Gastroesophageal sphincter (tissue), 4 donors: Measurements from ENCODE around the gene EXPH5. TPM values are rescaled to one million over a fixed set of nuclear protein-coding genes. Genes with fewer than 3 reads are reported as not detected.

Experiments used
- ATAC-seq: fragments of 150-250 bp; one replicate; pipeline ENCODE4 v1.9.1; 2016; ENCODE audit warnings: mild to moderate bottlenecking, moderate library complexity
- H3K27ac ChIP-seq, 4 donors: fragments of 200-600 bp; sonication (generic) in 3 of 4; 1 replicate in 3 of 4; 2 replicates in 1 of 4; pipeline ENCODE4 v1.5.1; 2016 to 2019
- H3K27me3 ChIP-seq: fragments of 200-600 bp; sonication (generic); one replicate; pipeline ENCODE4 v1.5.1; 2019
- H3K36me3 ChIP-seq, 2 donors: fragments of 200-600 bp; sonication (generic); one replicate each; pipeline ENCODE4 v1.5.1; 2019; ENCODE audit warnings: control low read depth in 1 of 2
- H3K4me1 ChIP-seq, 3 donors: fragments of 200-600 bp; sonication (generic); 1 replicate in 2 of 3; 2 replicates in 1 of 3; pipeline ENCODE4 v1.5.1; 2016 to 2019; ENCODE audit warnings: control low read depth in 2 of 3
- H3K4me3 ChIP-seq, 2 donors: fragments of 200-600 bp; sonication (generic); one replicate each; pipeline ENCODE4 v1.5.1; 2019; ENCODE audit warnings: mild to moderate bottlenecking in 1 of 2, moderate library complexity in 1 of 2
- H3K9me3 ChIP-seq, 3 donors: fragments of 200-600 bp; sonication (generic); one replicate each; pipeline ENCODE4 v1.5.1; 2017 to 2019; ENCODE audit warnings: control low read depth in 2 of 3
- EP300 ChIP-seq: sonication (generic); formaldehyde crosslinking; IDR thresholded peaks from one replicate; pipeline ENCODE4 v1.6.1; 2017; ENCODE audit warnings: antibody characterized with exemption, mild to moderate bottlenecking
- POLR2A ChIP-seq, 2 donors: fragments of 450-650 bp; IDR thresholded peaks; one replicate each; pipeline ENCODE4 v1.6.1; 2017; ENCODE audit warnings: antibody characterized with exemption in 2 of 2, mild to moderate bottlenecking in 2 of 2, moderate library complexity in 1 of 2
- POLR2AphosphoS5 ChIP-seq: sonication (generic); formaldehyde crosslinking; IDR thresholded peaks from one replicate; pipeline ENCODE4 v1.6.1; 2017; ENCODE audit warnings: antibody characterized with exemption
- WGBS, 2 donors: methylation state at CpG; one replicate each; pipeline ENCODE4 v1.1.5; 2018; ENCODE audit warnings: low coverage in 1 of 2; 5-methylcytosine and 5-hydroxymethylcytosine counted together
- total RNA-seq, 4 donors: library from RNA; depleted of rRNA; stranded (reverse); fragments of >200 nt; gene quantifications; one replicate each; pipeline ENCODE4 v1.1.0, GENCODE V29; 2016
- TF ChIP-seq, protein P1 (sequence below), 4 experiments: fragments of 200-600 bp in 2 of 4; fragments of 450-650 bp in 2 of 4; sonication (generic) in 1 of 4; IDR thresholded peaks; one replicate each; pipeline ENCODE4 v1.5.1; 2017 to 2019; ENCODE audit warnings: antibody characterized with exemption in 4 of 4, mild to moderate bottlenecking in 2 of 4, moderate library complexity in 2 of 4

The EXPH5 gene
- total RNA-seq, 4 donors from 2014 or later = 1.1 to 4.8 (median 4.0) TPM

DNA sequence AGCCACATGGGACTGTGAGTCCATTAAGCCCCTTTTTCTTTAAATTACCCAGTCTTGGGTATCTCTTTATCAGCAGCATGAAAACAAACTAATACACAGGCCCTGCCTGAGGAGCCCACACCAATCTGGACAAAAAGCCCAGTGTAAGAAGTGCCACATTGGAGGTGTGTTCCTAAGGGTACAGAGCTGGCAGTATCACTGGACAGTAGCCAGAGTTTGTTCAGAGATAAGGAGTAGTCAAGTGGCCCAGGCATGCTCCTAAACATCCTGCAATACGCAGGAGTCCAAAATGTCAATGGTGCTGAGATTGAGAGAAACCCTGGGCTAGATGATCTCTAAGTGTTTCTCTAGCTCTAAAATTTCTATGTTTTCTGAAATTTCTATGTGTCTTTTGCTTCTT, 68.4 kb downstream of the EXPH5 start:
- H3K36me3 ChIP-seq = no peaks in the 10 kb centered on the region
- no peaks in the 10 kb centered on the region for H3K27me3 ChIP-seq
- H3K9me3 ChIP-seq = no peaks in the 10 kb centered on the region
- no peak overlapping the region for H3K27ac ChIP-seq
- no peaks in the 10 kb centered on the region for H3K4me1 ChIP-seq
- no peak overlapping the region for H3K4me3 ChIP-seq
- 86 to 89% methylated on average over 1 of the region's 1 CpG for WGBS, 2 donors
- ATAC-seq = no peak
- TF ChIP-seq POLR2A (IDR thresholded peaks at IDR 0.05) = no peak
- no peak for TF ChIP-seq EP300
- TF ChIP-seq, protein P1, sequence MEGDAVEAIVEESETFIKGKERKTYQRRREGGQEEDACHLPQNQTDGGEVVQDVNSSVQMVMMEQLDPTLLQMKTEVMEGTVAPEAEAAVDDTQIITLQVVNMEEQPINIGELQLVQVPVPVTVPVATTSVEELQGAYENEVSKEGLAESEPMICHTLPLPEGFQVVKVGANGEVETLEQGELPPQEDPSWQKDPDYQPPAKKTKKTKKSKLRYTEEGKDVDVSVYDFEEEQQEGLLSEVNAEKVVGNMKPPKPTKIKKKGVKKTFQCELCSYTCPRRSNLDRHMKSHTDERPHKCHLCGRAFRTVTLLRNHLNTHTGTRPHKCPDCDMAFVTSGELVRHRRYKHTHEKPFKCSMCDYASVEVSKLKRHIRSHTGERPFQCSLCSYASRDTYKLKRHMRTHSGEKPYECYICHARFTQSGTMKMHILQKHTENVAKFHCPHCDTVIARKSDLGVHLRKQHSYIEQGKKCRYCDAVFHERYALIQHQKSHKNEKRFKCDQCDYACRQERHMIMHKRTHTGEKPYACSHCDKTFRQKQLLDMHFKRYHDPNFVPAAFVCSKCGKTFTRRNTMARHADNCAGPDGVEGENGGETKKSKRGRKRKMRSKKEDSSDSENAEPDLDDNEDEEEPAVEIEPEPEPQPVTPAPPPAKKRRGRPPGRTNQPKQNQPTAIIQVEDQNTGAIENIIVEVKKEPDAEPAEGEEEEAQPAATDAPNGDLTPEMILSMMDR (IDR thresholded peaks at IDR 0.05) = no peak
- TF ChIP-seq POLR2AphosphoS5 = no peak

GRCh38 chr11:108524422-108524821, 69.1 kb downstream of the EXPH5 start:
- TF ChIP-seq POLR2A (IDR thresholded peaks at IDR 0.05) = no peak
- TF ChIP-seq, protein P1 (IDR thresholded peaks at IDR 0.05) = no peak
- TF ChIP-seq EP300 = no peak
- no peak for TF ChIP-seq POLR2AphosphoS5
- Histone ChIP-seq H3K4me1 (no peaks in the 10 kb centered on the region), H3K27ac (no peak overlapping the region), H3K27me3 (no peaks in the 10 kb centered on the region), H3K4me3 (no peak overlapping the region), H3K36me3 (no peaks in the 10 kb centered on the region), H3K9me3 (no peaks in the 10 kb centered on the region)
- no peak for ATAC-seq

DNA sequence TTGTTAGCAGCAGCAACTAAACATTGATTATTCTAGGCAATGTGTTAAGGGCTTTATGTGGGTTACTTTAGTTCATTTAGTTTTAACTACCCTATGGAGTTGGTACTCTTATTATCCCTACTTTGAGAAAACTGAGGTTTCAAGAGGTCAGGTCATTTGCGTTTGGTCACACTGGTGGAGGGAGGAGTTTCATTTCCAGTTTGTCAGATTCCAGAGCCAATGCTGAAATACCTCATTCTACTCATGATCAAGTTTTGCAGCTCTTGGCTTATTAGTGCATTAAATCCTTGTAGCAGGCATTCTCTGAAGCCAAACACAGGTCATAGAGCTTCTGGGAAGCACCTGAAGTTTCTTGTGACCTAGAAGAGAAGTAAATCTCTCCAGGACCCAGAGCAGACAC, 71.2 kb downstream of the EXPH5 start:
- 50 to 58% methylated on average over 1 of the region's 1 CpG for WGBS, 2 donors
- ATAC-seq = no peak
- H3K36me3 ChIP-seq = no peaks in the 10 kb centered on the region
- H3K9me3 ChIP-seq = no peaks in the 10 kb centered on the region
- H3K4me1 ChIP-seq = no peaks in the 10 kb centered on the region
- H3K27me3 ChIP-seq = no peaks in the 10 kb centered on the region
- H3K4me3 ChIP-seq = no peak overlapping the region
- H3K27ac ChIP-seq = no peak overlapping the region
- TF ChIP-seq POLR2A (IDR thresholded peaks at IDR 0.05) = no peak
- TF ChIP-seq POLR2AphosphoS5 = no peak
- TF ChIP-seq EP300 = no peak
- TF ChIP-seq, protein P1 (IDR thresholded peaks at IDR 0.05) = no peak

- ATAC-seq = no peak
- H3K4me3 ChIP-seq = no peak overlapping the region
- peaks cover 0 to 10% of the 10 kb centered on the region in 2 donors for H3K36me3 ChIP-seq
- no peaks in the 10 kb centered on the region for H3K27me3 ChIP-seq
- no peak overlapping the region for H3K27ac ChIP-seq
- no peaks in the 10 kb centered on the region for H3K9me3 ChIP-seq
- WGBS, 2 donors = 60 to 91% methylated on average over 1 to 6 of the region's 10 CpGs
- TF ChIP-seq, protein P1 (IDR thresholded peaks at IDR 0.05) = no peak
- TF ChIP-seq EP300 (no peak), POLR2AphosphoS5 (no peak), POLR2A (IDR thresholded peaks at IDR 0.05) (no peak)
- H3K4me1 ChIP-seq = no peaks in the 10 kb centered on the region
Observed at GRCh38 chr11:108518581-108518980, 75.0 kb downstream of the EXPH5 start.

DNA sequence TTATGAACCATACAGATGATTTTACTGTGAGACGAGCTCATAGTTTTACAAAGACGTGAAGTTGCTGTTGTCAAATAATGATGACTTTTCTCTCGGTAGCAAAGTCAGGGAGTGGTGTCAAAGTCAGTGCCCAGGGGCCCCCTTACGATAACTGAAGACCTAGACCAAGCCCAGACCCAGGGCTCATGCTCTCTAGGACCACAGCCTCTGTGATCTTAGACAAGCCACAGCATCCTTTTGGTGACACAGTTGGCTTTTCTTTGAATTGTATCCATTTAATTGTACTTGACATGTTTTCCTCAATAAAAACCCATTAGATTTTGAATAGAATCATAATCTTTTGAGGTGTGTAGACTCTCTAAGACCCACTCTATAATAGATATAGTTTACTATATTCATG, 77.4 kb downstream of the EXPH5 start:
- Histone ChIP-seq H3K27me3 (no peaks in the 10 kb centered on the region), H3K36me3 (peaks cover 0 to 16% of the 10 kb centered on the region in 2 donors), H3K27ac (no peak overlapping the region), H3K4me1 (no peaks in the 10 kb centered on the region), H3K9me3 (no peaks in the 10 kb centered on the region), H3K4me3 (no peak overlapping the region)
- no peak for ATAC-seq
- WGBS, 2 donors = 96 to 98% methylated on average over 4 of the region's 4 CpGs
- TF ChIP-seq, protein P1 (IDR thresholded peaks at IDR 0.05) = no peak
- TF ChIP-seq POLR2AphosphoS5 (no peak), POLR2A (IDR thresholded peaks at IDR 0.05) (no peak), EP300 (no peak)
